WTC11 (cell line): ENCODE data around the gene ZNF276. TPM values are rescaled to one million over a fixed set of nuclear protein-coding genes. Genes with fewer than 3 reads are reported as not detected.

Experiments
- ATAC-seq: fragments of 200-7000 bp; cut with Tn5 transposase; 2 replicates; pipeline ENCODE4 v1.10.0; 2021; ENCODE audit warnings: mild to moderate bottlenecking, moderate library complexity
- CTCF ChIA-PET: fragments of 300-600 bp; sonication (Branson Sonifier 250); formaldehyde crosslinking; loops from one replicate; lab custom pipeline; 2021; ENCODE audit warnings: antibody characterized with exemption; lab: Charles Lee
- POLR2A ChIA-PET: fragments of 350-600 bp; sonication (Branson Sonifier 250); formaldehyde crosslinking; loops from one replicate; lab custom pipeline; 2021; ENCODE audit warnings: antibody characterized with exemption; lab: Charles Lee
- DNase-seq: peaks from one replicate; pipeline ENCODE4 v3.0.0; 2021; ENCODE audit warnings: low spot score
- H3K27ac Mint-ChIP-seq: 2 replicates; pipeline ENCODE4 v1.8.0; 2021; ENCODE audit warnings: mixed read lengths
- H3K27me3 Mint-ChIP-seq: 2 replicates; pipeline ENCODE4 v1.8.0; 2021; ENCODE audit warnings: low read depth, mild to moderate bottlenecking, moderate library complexity, mixed read lengths
- H3K36me3 Mint-ChIP-seq: 2 replicates; pipeline ENCODE4 v1.8.0; 2021; ENCODE audit warnings: mixed read lengths
- H3K4me1 Mint-ChIP-seq: 2 replicates; pipeline ENCODE4 v1.8.0; 2022; ENCODE audit warnings: mixed read lengths
- H3K4me3 Mint-ChIP-seq: 2 replicates; pipeline ENCODE4 v1.8.0; 2021; ENCODE audit warnings: mild to moderate bottlenecking, moderate library complexity, mixed read lengths
- H3K9me3 Mint-ChIP-seq: 2 replicates; pipeline ENCODE4 v1.8.0; 2021; ENCODE audit warnings: mixed read lengths
- ATF2 ChIP-seq: sonication (generic); formaldehyde crosslinking; IDR thresholded peaks from 2 replicates; pipeline ENCODE4 v1.8.1; 2022; ENCODE audit warnings: low read depth, missing genetic modification reagents, borderline replicate concordance
- E2F5 ChIP-seq: sonication (generic); formaldehyde crosslinking; IDR thresholded peaks from 2 replicates; pipeline ENCODE4 v1.8.1; 2022; ENCODE audit warnings: mild to moderate bottlenecking, moderate library complexity, missing genetic modification reagents
- ETV6 ChIP-seq: sonication (generic); formaldehyde crosslinking; IDR thresholded peaks from 2 replicates; pipeline ENCODE4 v1.8.1; 2022; ENCODE audit warnings: mild to moderate bottlenecking, missing genetic modification reagents
- FOXK1 ChIP-seq: sonication (generic); formaldehyde crosslinking; IDR thresholded peaks from 2 replicates; pipeline ENCODE4 v1.8.0; 2022; ENCODE audit warnings: mild to moderate bottlenecking, moderate library complexity, missing genetic modification reagents
- FOXP1 ChIP-seq: sonication (generic); formaldehyde crosslinking; IDR thresholded peaks from 2 replicates; pipeline ENCODE4 v1.8.0; 2022; ENCODE audit warnings: missing genetic modification reagents, mild to moderate bottlenecking, moderate library complexity, borderline replicate concordance
- MAX ChIP-seq: sonication (generic); formaldehyde crosslinking; IDR thresholded peaks from 2 replicates; pipeline ENCODE4 v1.8.0; 2022; ENCODE audit warnings: mild to moderate bottlenecking, missing genetic modification reagents
- MXD4 ChIP-seq: fragments of 250-450 bp; sonication (Bioruptor Pico); IDR thresholded peaks from 2 replicates; pipeline ENCODE4 v1.8.0; 2021; ENCODE audit warnings: mild to moderate bottlenecking, moderate library complexity, borderline replicate concordance
- MYBL2 ChIP-seq: sonication (generic); formaldehyde crosslinking; IDR thresholded peaks from 2 replicates; pipeline ENCODE4 v1.8.1; 2023; ENCODE audit warnings: mild to moderate bottlenecking, moderate library complexity, missing genetic modification reagents
- NFE2L1 ChIP-seq: sonication (generic); formaldehyde crosslinking; IDR thresholded peaks from 2 replicates; pipeline ENCODE4 v1.8.1; 2023; ENCODE audit warnings: missing genetic modification reagents
- PRDM15 ChIP-seq: sonication (generic); formaldehyde crosslinking; IDR thresholded peaks from 2 replicates; pipeline ENCODE4 v1.8.0; 2022; ENCODE audit warnings: missing genetic modification reagents
- STAT6 ChIP-seq: sonication (generic); formaldehyde crosslinking; conservative IDR thresholded peaks from 2 replicates; pipeline ENCODE4 v1.8.1; 2023; ENCODE audit warnings: mild to moderate bottlenecking, low read depth, missing genetic modification reagents, moderate library complexity
- TEAD1 ChIP-seq: sonication (generic); formaldehyde crosslinking; IDR thresholded peaks from 2 replicates; pipeline ENCODE4 v1.8.0; 2022; ENCODE audit warnings: mild to moderate bottlenecking, missing genetic modification reagents
- ZBTB21 ChIP-seq: sonication (generic); formaldehyde crosslinking; IDR thresholded peaks from 2 replicates; pipeline ENCODE4 v1.8.1; 2023; ENCODE audit warnings: mild to moderate bottlenecking, missing genetic modification reagents, borderline replicate concordance
- ZNF138 ChIP-seq: sonication (generic); formaldehyde crosslinking; conservative IDR thresholded peaks from 2 replicates; pipeline ENCODE4 v1.8.1; 2022; ENCODE audit warnings: mild to moderate bottlenecking, moderate library complexity, missing genetic modification reagents
- ZNF281 ChIP-seq: sonication (generic); formaldehyde crosslinking; IDR thresholded peaks from 2 replicates; pipeline ENCODE4 v1.8.0; 2023; ENCODE audit warnings: mild to moderate bottlenecking, missing genetic modification reagents
- total RNA-seq: library from RNA; stranded (reverse); gene quantifications from 3 replicates; pipeline ENCODE4 v1.2.3, GENCODE V29; 2021

ZNF276 gene
- total RNA-seq, 1 experiment from 2014 or later = 16.6 TPM

GRCh38 chr16:89720551-89720812 lies 855 bp upstream of the ZNF276 start:
- Mint-ChIP-seq H3K36me3 (peaks cover 17% of the 10 kb centered on the region), H3K4me3 (peak overlapping the region; percentile 79), H3K27ac (no peak overlapping the region), H3K27me3 (peaks cover 57% of the 10 kb centered on the region), H3K4me1 (peaks cover 17% of the 10 kb centered on the region), H3K9me3 (no peaks in the 10 kb centered on the region)
- DNase-seq (peak; percentile 69), ATAC-seq (peak; percentile 30)
- POLR2A ChIA-PET = interaction anchor here (0.6 to 1.7 kb wide), 2 partner anchors 14 to 333 kb away, joined by 3 to 5 read pairs; no protein-coding TSS in a partner anchor
- TF ChIP-seq E2F5 = 0 out of 2 replicates have a peak, but pooled peaks have one; percentile 61
- no peak for TF ChIP-seq MYBL2
- peak; percentile 57; the same call in 1 of the 2 replicates for TF ChIP-seq ZBTB21 (CRISPR knock-in tag)
- TF ChIP-seq MAX (CRISPR knock-in tag) = peak; percentile 12; the same call in 1 of the 2 replicates
- no peak for TF ChIP-seq ETV6
- no peak for TF ChIP-seq MXD4 (CRISPR knock-in tag)
- TF ChIP-seq ATF2 (CRISPR knock-in tag) = no peak
- CTCF ChIA-PET = interaction anchor here (1.2 to 2.3 kb wide), 4 partner anchors 9 to 20 kb away, joined by 3 to 17 read pairs (median 9); no protein-coding TSS in a partner anchor

- ATAC-seq (peak; percentile 6), DNase-seq (no peak)
- no peaks in the 10 kb centered on the region for H3K9me3 Mint-ChIP-seq
- TF ChIP-seq FOXK1 (CRISPR knock-in tag) = 0 out of 2 replicates have a peak, but pooled peaks have one; percentile 9
- no peak for TF ChIP-seq NFE2L1 (CRISPR knock-in tag)
- no peak for TF ChIP-seq TEAD1 (CRISPR knock-in tag)
- TF ChIP-seq ZNF281 (CRISPR knock-in tag) = 0 out of 2 replicates have a peak, but pooled peaks have one; percentile 42
- TF ChIP-seq MAX (CRISPR knock-in tag) = no peak
- TF ChIP-seq PRDM15 (CRISPR knock-in tag) = 0 out of 2 replicates have a peak, but pooled peaks have one; percentile 15
- 0 out of 2 replicates have a peak, but pooled peaks have one; percentile 61 for TF ChIP-seq STAT6 (CRISPR knock-in tag)
- no peak for TF ChIP-seq ZNF138
- 0 out of 2 replicates have a peak, but pooled peaks have one; percentile 1 for TF ChIP-seq FOXP1
- POLR2A ChIA-PET = interaction anchor here (0.6 to 1.2 kb wide), 2 partner anchors 13 to 1302 kb away, joined by 3 read pairs; no protein-coding TSS in a partner anchor
- CTCF ChIA-PET = interaction anchor here (1.4 kb wide), 1 partner anchor 16 kb away, joined by 6 read pairs; no protein-coding TSS in a partner anchor
- H3K4me1 Mint-ChIP-seq = peaks cover 17% of the 10 kb centered on the region
- peaks cover 51% of the 10 kb centered on the region for H3K27me3 Mint-ChIP-seq
- H3K36me3 Mint-ChIP-seq = peaks cover 12% of the 10 kb centered on the region
- H3K27ac Mint-ChIP-seq = no peak overlapping the region
- H3K4me3 Mint-ChIP-seq = peak overlapping the region; percentile 64
These were observed 432 bp downstream of the ZNF276 start for GRCh38 chr16:89721546-89722391.
